ENCODE results near the gene ACADSB.

- TF ChIP-seq POLR2AphosphoS5 (IDR thresholded peaks at IDR 0.05; ENCODE audit: low read length): no peak
- TF ChIP-seq FOS (IDR thresholded peaks at IDR 0.05; ENCODE audit: borderline replicate concordance, extremely low read depth, insufficient read length): no peak
- TF ChIP-seq POLR2A (IDR thresholded peaks at IDR 0.05; ENCODE audit: low read depth, low read length): no peak
- TF ChIP-seq, protein P1, sequence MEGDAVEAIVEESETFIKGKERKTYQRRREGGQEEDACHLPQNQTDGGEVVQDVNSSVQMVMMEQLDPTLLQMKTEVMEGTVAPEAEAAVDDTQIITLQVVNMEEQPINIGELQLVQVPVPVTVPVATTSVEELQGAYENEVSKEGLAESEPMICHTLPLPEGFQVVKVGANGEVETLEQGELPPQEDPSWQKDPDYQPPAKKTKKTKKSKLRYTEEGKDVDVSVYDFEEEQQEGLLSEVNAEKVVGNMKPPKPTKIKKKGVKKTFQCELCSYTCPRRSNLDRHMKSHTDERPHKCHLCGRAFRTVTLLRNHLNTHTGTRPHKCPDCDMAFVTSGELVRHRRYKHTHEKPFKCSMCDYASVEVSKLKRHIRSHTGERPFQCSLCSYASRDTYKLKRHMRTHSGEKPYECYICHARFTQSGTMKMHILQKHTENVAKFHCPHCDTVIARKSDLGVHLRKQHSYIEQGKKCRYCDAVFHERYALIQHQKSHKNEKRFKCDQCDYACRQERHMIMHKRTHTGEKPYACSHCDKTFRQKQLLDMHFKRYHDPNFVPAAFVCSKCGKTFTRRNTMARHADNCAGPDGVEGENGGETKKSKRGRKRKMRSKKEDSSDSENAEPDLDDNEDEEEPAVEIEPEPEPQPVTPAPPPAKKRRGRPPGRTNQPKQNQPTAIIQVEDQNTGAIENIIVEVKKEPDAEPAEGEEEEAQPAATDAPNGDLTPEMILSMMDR (IDR thresholded peaks at IDR 0.05 in 2 of 3, conservative IDR thresholded peaks at IDR 0.05 in 1 of 3; ENCODE audit: control insufficient read depth in 2 of 3, extremely low read depth in 1 of 3, insufficient read depth in 1 of 3, low read depth in 3 of 3, low read length in 3 of 3): no peak
- no peak for TF ChIP-seq EZH2 (IDR thresholded peaks at IDR 0.05; ENCODE audit: borderline replicate concordance, control insufficient read depth, low read depth, low read length)
- TF ChIP-seq, protein P2, sequence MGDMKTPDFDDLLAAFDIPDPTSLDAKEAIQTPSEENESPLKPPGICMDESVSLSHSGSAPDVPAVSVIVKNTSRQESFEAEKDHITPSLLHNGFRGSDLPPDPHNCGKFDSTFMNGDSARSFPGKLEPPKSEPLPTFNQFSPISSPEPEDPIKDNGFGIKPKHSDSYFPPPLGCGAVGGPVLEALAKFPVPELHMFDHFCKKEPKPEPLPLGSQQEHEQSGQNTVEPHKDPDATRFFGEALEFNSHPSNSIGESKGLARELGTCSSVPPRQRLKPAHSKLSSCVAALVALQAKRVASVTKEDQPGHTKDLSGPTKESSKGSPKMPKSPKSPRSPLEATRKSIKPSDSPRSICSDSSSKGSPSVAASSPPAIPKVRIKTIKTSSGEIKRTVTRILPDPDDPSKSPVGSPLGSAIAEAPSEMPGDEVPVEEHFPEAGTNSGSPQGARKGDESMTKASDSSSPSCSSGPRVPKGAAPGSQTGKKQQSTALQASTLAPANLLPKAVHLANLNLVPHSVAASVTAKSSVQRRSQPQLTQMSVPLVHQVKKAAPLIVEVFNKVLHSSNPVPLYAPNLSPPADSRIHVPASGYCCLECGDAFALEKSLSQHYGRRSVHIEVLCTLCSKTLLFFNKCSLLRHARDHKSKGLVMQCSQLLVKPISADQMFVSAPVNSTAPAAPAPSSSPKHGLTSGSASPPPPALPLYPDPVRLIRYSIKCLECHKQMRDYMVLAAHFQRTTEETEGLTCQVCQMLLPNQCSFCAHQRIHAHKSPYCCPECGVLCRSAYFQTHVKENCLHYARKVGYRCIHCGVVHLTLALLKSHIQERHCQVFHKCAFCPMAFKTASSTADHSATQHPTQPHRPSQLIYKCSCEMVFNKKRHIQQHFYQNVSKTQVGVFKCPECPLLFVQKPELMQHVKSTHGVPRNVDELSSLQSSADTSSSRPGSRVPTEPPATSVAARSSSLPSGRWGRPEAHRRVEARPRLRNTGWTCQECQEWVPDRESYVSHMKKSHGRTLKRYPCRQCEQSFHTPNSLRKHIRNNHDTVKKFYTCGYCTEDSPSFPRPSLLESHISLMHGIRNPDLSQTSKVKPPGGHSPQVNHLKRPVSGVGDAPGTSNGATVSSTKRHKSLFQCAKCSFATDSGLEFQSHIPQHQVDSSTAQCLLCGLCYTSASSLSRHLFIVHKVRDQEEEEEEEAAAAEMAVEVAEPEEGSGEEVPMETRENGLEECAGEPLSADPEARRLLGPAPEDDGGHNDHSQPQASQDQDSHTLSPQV (IDR thresholded peaks at IDR 0.05): no peak
- TF ChIP-seq STAT3 (IDR thresholded peaks at IDR 0.05; ENCODE audit: low read depth, low read length): no peak
- no peak for TF ChIP-seq ZNF687 (IDR thresholded peaks at IDR 0.05)
- TF ChIP-seq, protein P3, sequence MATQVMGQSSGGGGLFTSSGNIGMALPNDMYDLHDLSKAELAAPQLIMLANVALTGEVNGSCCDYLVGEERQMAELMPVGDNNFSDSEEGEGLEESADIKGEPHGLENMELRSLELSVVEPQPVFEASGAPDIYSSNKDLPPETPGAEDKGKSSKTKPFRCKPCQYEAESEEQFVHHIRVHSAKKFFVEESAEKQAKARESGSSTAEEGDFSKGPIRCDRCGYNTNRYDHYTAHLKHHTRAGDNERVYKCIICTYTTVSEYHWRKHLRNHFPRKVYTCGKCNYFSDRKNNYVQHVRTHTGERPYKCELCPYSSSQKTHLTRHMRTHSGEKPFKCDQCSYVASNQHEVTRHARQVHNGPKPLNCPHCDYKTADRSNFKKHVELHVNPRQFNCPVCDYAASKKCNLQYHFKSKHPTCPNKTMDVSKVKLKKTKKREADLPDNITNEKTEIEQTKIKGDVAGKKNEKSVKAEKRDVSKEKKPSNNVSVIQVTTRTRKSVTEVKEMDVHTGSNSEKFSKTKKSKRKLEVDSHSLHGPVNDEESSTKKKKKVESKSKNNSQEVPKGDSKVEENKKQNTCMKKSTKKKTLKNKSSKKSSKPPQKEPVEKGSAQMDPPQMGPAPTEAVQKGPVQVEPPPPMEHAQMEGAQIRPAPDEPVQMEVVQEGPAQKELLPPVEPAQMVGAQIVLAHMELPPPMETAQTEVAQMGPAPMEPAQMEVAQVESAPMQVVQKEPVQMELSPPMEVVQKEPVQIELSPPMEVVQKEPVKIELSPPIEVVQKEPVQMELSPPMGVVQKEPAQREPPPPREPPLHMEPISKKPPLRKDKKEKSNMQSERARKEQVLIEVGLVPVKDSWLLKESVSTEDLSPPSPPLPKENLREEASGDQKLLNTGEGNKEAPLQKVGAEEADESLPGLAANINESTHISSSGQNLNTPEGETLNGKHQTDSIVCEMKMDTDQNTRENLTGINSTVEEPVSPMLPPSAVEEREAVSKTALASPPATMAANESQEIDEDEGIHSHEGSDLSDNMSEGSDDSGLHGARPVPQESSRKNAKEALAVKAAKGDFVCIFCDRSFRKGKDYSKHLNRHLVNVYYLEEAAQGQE (IDR thresholded peaks at IDR 0.05; ENCODE audit: low read depth, low read length): no peak
- TF ChIP-seq, protein P4, sequence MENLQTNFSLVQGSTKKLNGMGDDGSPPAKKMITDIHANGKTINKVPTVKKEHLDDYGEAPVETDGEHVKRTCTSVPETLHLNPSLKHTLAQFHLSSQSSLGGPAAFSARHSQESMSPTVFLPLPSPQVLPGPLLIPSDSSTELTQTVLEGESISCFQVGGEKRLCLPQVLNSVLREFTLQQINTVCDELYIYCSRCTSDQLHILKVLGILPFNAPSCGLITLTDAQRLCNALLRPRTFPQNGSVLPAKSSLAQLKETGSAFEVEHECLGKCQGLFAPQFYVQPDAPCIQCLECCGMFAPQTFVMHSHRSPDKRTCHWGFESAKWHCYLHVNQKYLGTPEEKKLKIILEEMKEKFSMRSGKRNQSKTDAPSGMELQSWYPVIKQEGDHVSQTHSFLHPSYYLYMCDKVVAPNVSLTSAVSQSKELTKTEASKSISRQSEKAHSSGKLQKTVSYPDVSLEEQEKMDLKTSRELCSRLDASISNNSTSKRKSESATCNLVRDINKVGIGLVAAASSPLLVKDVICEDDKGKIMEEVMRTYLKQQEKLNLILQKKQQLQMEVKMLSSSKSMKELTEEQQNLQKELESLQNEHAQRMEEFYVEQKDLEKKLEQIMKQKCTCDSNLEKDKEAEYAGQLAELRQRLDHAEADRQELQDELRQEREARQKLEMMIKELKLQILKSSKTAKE (IDR thresholded peaks at IDR 0.05; ENCODE audit: low read depth, poor library complexity, severe bottlenecking): no peak
Measured at GRCh38 chr10:123035467-123036086, 26.8 kb downstream of the ACADSB start.
